Nephron (organoid): ENCODE measurements around the gene CTXN3.

Source experiments
- H3K27ac Mint-ChIP-seq, 3 experiments: 2 replicates each; pipeline ENCODE4 v1.8.0; 2020; ENCODE audit warnings: mixed read lengths in 3 of 3, mild to moderate bottlenecking in 2 of 3, moderate library complexity in 1 of 3
- H3K27me3 Mint-ChIP-seq: 2 replicates; pipeline ENCODE4 v1.8.0; 2021; ENCODE audit warnings: low read depth, mild to moderate bottlenecking, moderate library complexity, mixed read lengths
- H3K36me3 Mint-ChIP-seq: 2 replicates; pipeline ENCODE4 v1.8.0; 2020; ENCODE audit warnings: low read depth, mixed read lengths
- H3K4me1 Mint-ChIP-seq: 2 replicates; pipeline ENCODE4 v1.8.0; 2020; ENCODE audit warnings: mixed read lengths
- H3K4me3 Mint-ChIP-seq, 3 experiments: 2 replicates each; pipeline ENCODE4 v1.8.0; 2020; ENCODE audit warnings: mild to moderate bottlenecking in 3 of 3, mixed read lengths in 3 of 3, moderate library complexity in 2 of 3
- H3K9me3 Mint-ChIP-seq: 2 replicates; pipeline ENCODE4 v1.8.0; 2020; ENCODE audit warnings: mixed read lengths
- TF ChIP-seq, protein P1 (sequence below), 3 experiments: fragments of 200-600 bp; sonication (generic); IDR thresholded peaks; one replicate each; pipeline ENCODE4 v1.5.0; 2021; ENCODE audit warnings: antibody characterized with exemption in 3 of 3; ENCODE audit not compliant: unreplicated experiment in 3 of 3

Gene CTXN3

GRCh38 chr5:127602896-127603844 is 45.7 kb upstream of the CTXN3 start:
- Mint-ChIP-seq H3K4me1 (peaks cover 28% of the 10 kb centered on the region), H3K27me3 (no peaks in the 10 kb centered on the region), H3K4me3 (no peak overlapping the region), H3K36me3 (no peaks in the 10 kb centered on the region), H3K9me3 (no peaks in the 10 kb centered on the region), H3K27ac (peak overlapping the region; percentile 37 to 74 (median 69))
- TF ChIP-seq, protein P1, sequence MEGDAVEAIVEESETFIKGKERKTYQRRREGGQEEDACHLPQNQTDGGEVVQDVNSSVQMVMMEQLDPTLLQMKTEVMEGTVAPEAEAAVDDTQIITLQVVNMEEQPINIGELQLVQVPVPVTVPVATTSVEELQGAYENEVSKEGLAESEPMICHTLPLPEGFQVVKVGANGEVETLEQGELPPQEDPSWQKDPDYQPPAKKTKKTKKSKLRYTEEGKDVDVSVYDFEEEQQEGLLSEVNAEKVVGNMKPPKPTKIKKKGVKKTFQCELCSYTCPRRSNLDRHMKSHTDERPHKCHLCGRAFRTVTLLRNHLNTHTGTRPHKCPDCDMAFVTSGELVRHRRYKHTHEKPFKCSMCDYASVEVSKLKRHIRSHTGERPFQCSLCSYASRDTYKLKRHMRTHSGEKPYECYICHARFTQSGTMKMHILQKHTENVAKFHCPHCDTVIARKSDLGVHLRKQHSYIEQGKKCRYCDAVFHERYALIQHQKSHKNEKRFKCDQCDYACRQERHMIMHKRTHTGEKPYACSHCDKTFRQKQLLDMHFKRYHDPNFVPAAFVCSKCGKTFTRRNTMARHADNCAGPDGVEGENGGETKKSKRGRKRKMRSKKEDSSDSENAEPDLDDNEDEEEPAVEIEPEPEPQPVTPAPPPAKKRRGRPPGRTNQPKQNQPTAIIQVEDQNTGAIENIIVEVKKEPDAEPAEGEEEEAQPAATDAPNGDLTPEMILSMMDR (IDR thresholded peaks at IDR 0.05; ENCODE audit: unreplicated experiment in 3 of 3) = no peak

DNA sequence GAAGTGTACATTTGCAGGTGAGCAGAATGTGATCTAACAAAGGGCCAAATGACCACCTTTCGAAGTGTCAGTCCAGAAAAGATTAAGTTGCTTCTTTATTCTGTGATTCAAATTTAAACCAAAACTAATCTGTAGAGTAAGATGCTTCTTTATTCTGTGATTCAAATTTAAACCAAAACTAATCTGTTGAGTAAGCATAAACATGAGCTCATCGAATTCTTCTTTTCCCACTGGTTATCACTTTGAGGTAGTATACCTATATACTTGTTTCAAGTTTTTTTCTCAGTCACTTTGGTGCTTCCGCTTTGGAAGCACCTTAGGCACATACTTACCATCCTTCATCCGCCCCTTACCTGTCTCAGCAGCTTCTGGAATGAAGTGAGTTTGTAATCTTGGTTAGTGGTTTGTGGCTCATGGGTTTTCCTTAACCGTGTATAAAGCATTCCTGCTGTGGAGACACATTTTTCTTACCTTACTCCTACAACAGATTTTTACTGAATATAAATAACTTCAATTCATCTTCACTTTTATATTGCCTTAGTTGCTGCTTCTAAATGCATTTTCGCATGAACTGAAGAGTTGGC is 40.7 kb upstream of the CTXN3 start:
- no peaks in the 10 kb centered on the region for H3K36me3 Mint-ChIP-seq
- no peaks in the 10 kb centered on the region for H3K27me3 Mint-ChIP-seq
- no peak overlapping the region for H3K4me3 Mint-ChIP-seq
- no peaks in the 10 kb centered on the region for H3K9me3 Mint-ChIP-seq
- peaks cover 15% of the 10 kb centered on the region for H3K4me1 Mint-ChIP-seq
- H3K27ac Mint-ChIP-seq = no peak overlapping the region
- TF ChIP-seq, protein P1 (IDR thresholded peaks at IDR 0.05; ENCODE audit: unreplicated experiment in 3 of 3) = no peak

- H3K4me3 Mint-ChIP-seq = no peak overlapping the region
- H3K4me1 Mint-ChIP-seq = peaks cover 7% of the 10 kb centered on the region
- no peaks in the 10 kb centered on the region for H3K36me3 Mint-ChIP-seq
- H3K27ac Mint-ChIP-seq = no peak overlapping the region
- H3K27me3 Mint-ChIP-seq = no peaks in the 10 kb centered on the region
- no peaks in the 10 kb centered on the region for H3K9me3 Mint-ChIP-seq
- TF ChIP-seq, protein P1 (IDR thresholded peaks at IDR 0.05; ENCODE audit: unreplicated experiment in 3 of 3) = no peak
These were observed 39.9 kb upstream of the CTXN3 start for GRCh38 chr5:127609011-127609410.

GRCh38 chr5:127609957-127610356 is 38.9 kb upstream of the CTXN3 start:
- Mint-ChIP-seq H3K27me3 (no peaks in the 10 kb centered on the region), H3K9me3 (no peaks in the 10 kb centered on the region), H3K36me3 (no peaks in the 10 kb centered on the region), H3K27ac (no peak overlapping the region), H3K4me1 (peaks cover 7% of the 10 kb centered on the region), H3K4me3 (no peak overlapping the region)
- TF ChIP-seq, protein P1 (IDR thresholded peaks at IDR 0.05; ENCODE audit: unreplicated experiment in 3 of 3) = no peak

- no peaks in the 10 kb centered on the region for H3K4me1 Mint-ChIP-seq
- H3K27ac Mint-ChIP-seq = no peak overlapping the region
- H3K27me3 Mint-ChIP-seq = no peaks in the 10 kb centered on the region
- no peak overlapping the region for H3K4me3 Mint-ChIP-seq
- no peaks in the 10 kb centered on the region for H3K36me3 Mint-ChIP-seq
- TF ChIP-seq, protein P1 (IDR thresholded peaks at IDR 0.05; ENCODE audit: unreplicated experiment in 3 of 3) = no peak
- no peaks in the 10 kb centered on the region for H3K9me3 Mint-ChIP-seq
These were observed 36.3 kb upstream of the CTXN3 start for GRCh38 chr5:127612441-127613141.
